Right atrium auricular region (tissue), 2 donors: ENCODE results near the gene FXYD3. TPM values are rescaled to one million over a fixed set of nuclear protein-coding genes. Genes with fewer than 3 reads are reported as not detected.
"Not testable (repeated sequence)": the region's sequence is repeated elsewhere in the genome, so short reads cannot be mapped to it uniquely, and the experiment has no call there.

Source experiments
- DNase-seq: peaks from one replicate; pipeline ENCODE4 v3.0.0-alpha.2; 2019; ENCODE audit warnings: low spot score
- H3K27ac ChIP-seq, 2 donors: fragments of 200-600 bp; sonication (generic); 1 replicate in 1 of 2; 2 replicates in 1 of 2; pipeline ENCODE4 v1.5.1; 2016 to 2019
- H3K27me3 ChIP-seq, 2 donors: fragments of 200-600 bp; sonication (generic); one replicate each; pipeline versions ENCODE4 v1.5.1 to v1.6.0; 2017 to 2019
- H3K36me3 ChIP-seq: fragments of 200-600 bp; sonication (generic); one replicate; pipeline ENCODE4 v1.5.1; 2016
- H3K4me1 ChIP-seq, 2 donors: fragments of 200-600 bp; sonication (generic); one replicate each; pipeline versions ENCODE4 v1.5.1 to v1.6.0; 2017 to 2019
- H3K4me3 ChIP-seq, 2 donors: fragments of 200-600 bp; sonication (generic); 1 replicate in 1 of 2; 2 replicates in 1 of 2; pipeline ENCODE4 v1.5.1; 2017 to 2019; ENCODE audit warnings: mild to moderate bottlenecking in 1 of 2, moderate library complexity in 1 of 2
- H3K9me3 ChIP-seq, 2 donors: fragments of 200-600 bp; sonication (generic); one replicate each; pipeline ENCODE4 v1.5.1; 2019
- CTCF ChIP-seq, 2 donors: fragments of 200-600 bp; sonication (generic); IDR thresholded peaks; one replicate each; pipeline ENCODE4 v1.5.1; 2019; ENCODE audit warnings: antibody characterized with exemption in 2 of 2
- total RNA-seq, 2 donors: library from RNA; depleted of rRNA; stranded (reverse); fragments of >200 nt; gene quantifications; one replicate each; pipeline ENCODE4 v1.1.0, GENCODE V29; 2016

FXYD3 gene
- total RNA-seq, 2 donors from 2014 or later = 0.98 to 1.6 TPM

GRCh38 chr19:35144600-35145436 lies 29.2 kb downstream of the FXYD3 start:
- H3K9me3 ChIP-seq = no peaks in the 10 kb centered on the region
- no peak for DNase-seq
- no peak overlapping the region for H3K27ac ChIP-seq
- no peak overlapping the region for H3K4me3 ChIP-seq
- no peaks in the 10 kb centered on the region for H3K27me3 ChIP-seq
- peaks cover 0 to 42% of the 10 kb centered on the region in 2 donors for H3K4me1 ChIP-seq
- no peak for TF ChIP-seq CTCF (IDR thresholded peaks at IDR 0.05)
- H3K36me3 ChIP-seq = no peaks in the 10 kb centered on the region

GRCh38 chr19:35146746-35147459 lies 31.3 kb downstream of the FXYD3 start:
- no peak overlapping the region for H3K4me3 ChIP-seq
- no peaks in the 10 kb centered on the region for H3K36me3 ChIP-seq
- H3K9me3 ChIP-seq = no peaks in the 10 kb centered on the region
- H3K27me3 ChIP-seq = no peaks in the 10 kb centered on the region
- H3K4me1 ChIP-seq = peaks cover 0 to 24% of the 10 kb centered on the region in 2 donors
- no peak for TF ChIP-seq CTCF (IDR thresholded peaks at IDR 0.05)
- no peak overlapping the region for H3K27ac ChIP-seq
- no peak for DNase-seq

GRCh38 chr19:35149463-35149862 lies 33.8 kb downstream of the FXYD3 start:
- no peak for TF ChIP-seq CTCF (IDR thresholded peaks at IDR 0.05)
- Histone ChIP-seq H3K4me1 (peaks cover 0 to 16% of the 10 kb centered on the region in 2 donors), H3K27me3 (peaks cover 0 to 7% of the 10 kb centered on the region in 2 donors), H3K27ac (no peak overlapping the region), H3K4me3 (no peak overlapping the region), H3K36me3 (no peaks in the 10 kb centered on the region), H3K9me3 (no peaks in the 10 kb centered on the region)
- DNase-seq = no peak

- H3K4me3 ChIP-seq = no peak overlapping the region
- no peaks in the 10 kb centered on the region for H3K9me3 ChIP-seq
- peaks cover 0 to 20% of the 10 kb centered on the region in 2 donors for H3K4me1 ChIP-seq
- no peak overlapping the region for H3K27ac ChIP-seq
- TF ChIP-seq CTCF (IDR thresholded peaks at IDR 0.05) = no peak
- no peaks in the 10 kb centered on the region for H3K36me3 ChIP-seq
- no peak for DNase-seq
- H3K27me3 ChIP-seq = peaks cover 0 to 7% of the 10 kb centered on the region in 2 donors
Observed at GRCh38 chr19:35150445-35150844, 34.8 kb downstream of the FXYD3 start.

- TF ChIP-seq CTCF (IDR thresholded peaks at IDR 0.05) = no peak
- Histone ChIP-seq H3K27ac (no peak overlapping the region), H3K36me3 (no peaks in the 10 kb centered on the region), H3K9me3 (no peaks in the 10 kb centered on the region), H3K4me1 (peaks cover 0 to 23% of the 10 kb centered on the region in 2 donors), H3K4me3 (no peak overlapping the region), H3K27me3 (peaks cover 0 to 7% of the 10 kb centered on the region in 2 donors)
- no peak for DNase-seq
Observed at GRCh38 chr19:35151273-35152065, 35.8 kb downstream of the FXYD3 start.

- not testable (repeated sequence) for DNase-seq, H3K27me3 ChIP-seq, H3K36me3 ChIP-seq, H3K4me3 ChIP-seq, H3K9me3 ChIP-seq, H3K27ac ChIP-seq
- peaks cover 0 to 23% of the 10 kb centered on the region in 2 donors for H3K4me1 ChIP-seq
Observed at GRCh38 chr19:35153129-35153522, 37.5 kb downstream of the FXYD3 start.
